ENCODE results near the gene KLK11.

DNA sequence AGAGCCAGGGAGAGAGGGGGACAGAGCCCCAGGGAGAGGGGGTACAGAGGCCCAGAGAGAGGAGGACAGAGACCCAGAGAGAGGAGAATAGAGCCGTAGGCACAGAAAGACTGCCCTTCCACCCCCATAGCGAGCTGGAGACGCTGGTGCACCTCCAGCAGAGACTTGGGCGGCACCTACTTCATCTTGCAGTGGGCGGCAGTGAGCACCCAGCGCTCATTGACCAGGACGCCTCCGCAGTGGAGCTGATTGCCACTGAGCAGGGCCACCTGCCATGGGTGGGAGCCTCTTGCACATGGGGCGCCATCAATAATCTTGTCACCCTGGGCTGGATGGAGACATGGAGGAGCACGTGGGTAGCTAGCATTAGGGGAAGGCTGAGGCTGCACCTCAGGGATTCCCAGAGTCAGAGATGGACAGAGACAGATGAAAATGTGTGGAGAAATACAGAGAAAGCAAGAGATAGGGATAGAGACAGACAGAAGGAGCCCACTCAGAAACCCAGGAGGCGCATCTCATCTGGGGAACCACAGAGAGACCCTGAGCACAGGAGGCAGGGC lies 44.7 kb downstream of the KLK11 start:
- TF ChIP-seq, protein P1, sequence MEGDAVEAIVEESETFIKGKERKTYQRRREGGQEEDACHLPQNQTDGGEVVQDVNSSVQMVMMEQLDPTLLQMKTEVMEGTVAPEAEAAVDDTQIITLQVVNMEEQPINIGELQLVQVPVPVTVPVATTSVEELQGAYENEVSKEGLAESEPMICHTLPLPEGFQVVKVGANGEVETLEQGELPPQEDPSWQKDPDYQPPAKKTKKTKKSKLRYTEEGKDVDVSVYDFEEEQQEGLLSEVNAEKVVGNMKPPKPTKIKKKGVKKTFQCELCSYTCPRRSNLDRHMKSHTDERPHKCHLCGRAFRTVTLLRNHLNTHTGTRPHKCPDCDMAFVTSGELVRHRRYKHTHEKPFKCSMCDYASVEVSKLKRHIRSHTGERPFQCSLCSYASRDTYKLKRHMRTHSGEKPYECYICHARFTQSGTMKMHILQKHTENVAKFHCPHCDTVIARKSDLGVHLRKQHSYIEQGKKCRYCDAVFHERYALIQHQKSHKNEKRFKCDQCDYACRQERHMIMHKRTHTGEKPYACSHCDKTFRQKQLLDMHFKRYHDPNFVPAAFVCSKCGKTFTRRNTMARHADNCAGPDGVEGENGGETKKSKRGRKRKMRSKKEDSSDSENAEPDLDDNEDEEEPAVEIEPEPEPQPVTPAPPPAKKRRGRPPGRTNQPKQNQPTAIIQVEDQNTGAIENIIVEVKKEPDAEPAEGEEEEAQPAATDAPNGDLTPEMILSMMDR (IDR thresholded peaks at IDR 0.05), result no peak
- no peak for TF ChIP-seq POLR2A (IDR thresholded peaks at IDR 0.05)
